Brain microvascular endothelial cell (primary cell): ENCODE results near the gene SERPINA7.
A peak's percentile ranks its signal among the peaks of the same experiment; 100 is the strongest.

Experiments used
- DNase-seq: peaks from one replicate; pipeline ENCODE4 v3.0.0-alpha.2; 2020
- H3K27ac ChIP-seq: fragments of 250-450 bp; sonication (Bioruptor Pico); 2 replicates; pipeline ENCODE4 v1.5.1; 2020; ENCODE audit warnings: mild to moderate bottlenecking, moderate library complexity
- H3K27me3 ChIP-seq: fragments of 250-450 bp; sonication (Bioruptor Pico); replicated peaks from 2 replicates; pipeline ENCODE4 v1.5.1; 2020; ENCODE audit warnings: mild to moderate bottlenecking
- H3K36me3 ChIP-seq: fragments of 250-450 bp; sonication (Bioruptor Pico); replicated peaks from 2 replicates; pipeline ENCODE4 v1.5.1; 2020; ENCODE audit warnings: mild to moderate bottlenecking
- H3K4me3 ChIP-seq: 2 replicates; pipeline ENCODE4 v1.5.1; 2011; ENCODE audit warnings: low read depth, mild to moderate bottlenecking, control low read depth, low read length, moderate library complexity
- in situ Hi-C: cut with HindIII; loops from 2 replicates; pipeline ENCODE4 v1.10.0; 2017; ENCODE audit warnings: low sequenced_read_pairs, low pct_ligation_motif_present
- TF ChIP-seq, protein P1 (sequence below): IDR thresholded peaks from 2 replicates; pipeline ENCODE4 v1.5.1; 2011; ENCODE audit warnings: low read depth, mild to moderate bottlenecking, moderate library complexity, low read length, control low read depth, inconsistent platforms; ENCODE audit errors: missing control alignments

The SERPINA7 gene, protein sequence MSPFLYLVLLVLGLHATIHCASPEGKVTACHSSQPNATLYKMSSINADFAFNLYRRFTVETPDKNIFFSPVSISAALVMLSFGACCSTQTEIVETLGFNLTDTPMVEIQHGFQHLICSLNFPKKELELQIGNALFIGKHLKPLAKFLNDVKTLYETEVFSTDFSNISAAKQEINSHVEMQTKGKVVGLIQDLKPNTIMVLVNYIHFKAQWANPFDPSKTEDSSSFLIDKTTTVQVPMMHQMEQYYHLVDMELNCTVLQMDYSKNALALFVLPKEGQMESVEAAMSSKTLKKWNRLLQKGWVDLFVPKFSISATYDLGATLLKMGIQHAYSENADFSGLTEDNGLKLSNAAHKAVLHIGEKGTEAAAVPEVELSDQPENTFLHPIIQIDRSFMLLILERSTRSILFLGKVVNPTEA

DNA sequence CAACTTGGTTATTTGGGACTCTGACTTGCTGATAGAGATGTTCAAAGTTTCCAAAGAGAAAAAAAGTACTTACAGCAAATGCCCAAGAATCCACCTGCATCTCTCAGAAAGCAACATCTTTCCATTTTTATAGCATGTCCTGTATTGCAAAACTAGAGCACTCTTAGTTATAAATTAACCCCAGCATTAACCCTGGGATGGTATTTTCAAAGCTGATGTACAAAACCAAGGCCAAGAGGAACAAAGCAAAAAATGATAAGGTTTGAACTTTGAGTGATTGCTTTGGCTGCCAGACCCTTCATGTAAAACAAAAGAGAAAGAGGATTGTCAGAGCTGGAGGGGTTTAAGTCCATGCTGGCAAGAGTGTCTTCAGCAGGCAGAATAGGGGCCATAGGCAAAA lies at the start of gene SERPINA7:
SERPINA7 (minus strand) TSS at position 103 of the 400 bp plus-strand sequence. CDS start 1,669 bp downstream, outside the sequence.
- TF ChIP-seq, protein P1, sequence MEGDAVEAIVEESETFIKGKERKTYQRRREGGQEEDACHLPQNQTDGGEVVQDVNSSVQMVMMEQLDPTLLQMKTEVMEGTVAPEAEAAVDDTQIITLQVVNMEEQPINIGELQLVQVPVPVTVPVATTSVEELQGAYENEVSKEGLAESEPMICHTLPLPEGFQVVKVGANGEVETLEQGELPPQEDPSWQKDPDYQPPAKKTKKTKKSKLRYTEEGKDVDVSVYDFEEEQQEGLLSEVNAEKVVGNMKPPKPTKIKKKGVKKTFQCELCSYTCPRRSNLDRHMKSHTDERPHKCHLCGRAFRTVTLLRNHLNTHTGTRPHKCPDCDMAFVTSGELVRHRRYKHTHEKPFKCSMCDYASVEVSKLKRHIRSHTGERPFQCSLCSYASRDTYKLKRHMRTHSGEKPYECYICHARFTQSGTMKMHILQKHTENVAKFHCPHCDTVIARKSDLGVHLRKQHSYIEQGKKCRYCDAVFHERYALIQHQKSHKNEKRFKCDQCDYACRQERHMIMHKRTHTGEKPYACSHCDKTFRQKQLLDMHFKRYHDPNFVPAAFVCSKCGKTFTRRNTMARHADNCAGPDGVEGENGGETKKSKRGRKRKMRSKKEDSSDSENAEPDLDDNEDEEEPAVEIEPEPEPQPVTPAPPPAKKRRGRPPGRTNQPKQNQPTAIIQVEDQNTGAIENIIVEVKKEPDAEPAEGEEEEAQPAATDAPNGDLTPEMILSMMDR = no peak
- no peak for DNase-seq
- in situ Hi-C loops = no loop called here
- Histone ChIP-seq H3K4me3 (no peak within 1 kb of the TSS), H3K27ac (no peak within 1 kb of the TSS), H3K36me3 (no peaks in the 10 kb centered on the region), H3K27me3 (no peaks in the 10 kb centered on the region)

DNA sequence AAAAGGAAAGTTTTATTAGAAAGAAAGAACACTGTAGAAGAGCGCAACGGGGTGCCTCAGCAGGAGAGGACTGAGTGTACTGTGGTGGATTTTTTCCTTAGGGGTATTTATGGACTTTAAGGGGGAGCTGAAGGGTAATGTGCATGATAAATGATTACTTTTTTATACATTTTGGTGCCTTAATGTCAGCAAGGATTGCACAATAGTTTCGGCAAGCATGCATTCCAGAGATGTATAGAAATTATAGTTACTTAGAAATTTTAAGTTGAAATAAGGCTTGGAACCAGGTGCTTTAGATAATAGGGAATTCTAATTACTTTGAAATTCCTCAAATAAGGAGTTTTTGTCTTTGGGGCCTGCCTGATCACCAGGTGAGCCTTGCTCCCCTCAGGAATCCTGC lies 30.5 kb upstream of the SERPINA7 start:
- Histone ChIP-seq H3K27me3 (no peaks in the 10 kb centered on the region), H3K36me3 (no peaks in the 10 kb centered on the region), H3K4me3 (no peak overlapping the region), H3K27ac (no peak overlapping the region)
- DNase-seq = no peak
- in situ Hi-C loops = no loop called here
- TF ChIP-seq, protein P1 = no peak

DNA sequence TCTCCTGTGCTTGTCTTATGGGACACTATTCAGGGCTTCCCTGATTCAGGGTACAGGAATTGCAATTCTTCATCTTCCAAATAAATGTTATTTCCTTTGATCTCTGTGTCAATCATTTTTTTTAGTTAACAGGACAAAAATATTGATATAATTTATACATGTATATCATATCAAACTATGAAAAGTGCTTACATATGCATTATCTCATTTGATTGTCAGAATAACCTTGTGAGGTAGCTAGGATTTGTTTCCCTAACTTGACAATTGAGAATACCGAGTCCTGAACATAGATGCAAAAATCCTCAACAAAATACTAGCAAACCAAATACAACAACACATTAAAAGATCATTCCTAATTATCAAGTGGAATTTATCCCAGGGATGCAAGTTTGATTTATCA lies 11.5 kb upstream of the SERPINA7 start:
- H3K36me3 ChIP-seq = no peaks in the 10 kb centered on the region
- H3K27ac ChIP-seq = no peak overlapping the region
- no peak for DNase-seq
- in situ Hi-C loops = no loop called here
- TF ChIP-seq, protein P1 = no peak
- no peak overlapping the region for H3K4me3 ChIP-seq
- no peaks in the 10 kb centered on the region for H3K27me3 ChIP-seq

DNA sequence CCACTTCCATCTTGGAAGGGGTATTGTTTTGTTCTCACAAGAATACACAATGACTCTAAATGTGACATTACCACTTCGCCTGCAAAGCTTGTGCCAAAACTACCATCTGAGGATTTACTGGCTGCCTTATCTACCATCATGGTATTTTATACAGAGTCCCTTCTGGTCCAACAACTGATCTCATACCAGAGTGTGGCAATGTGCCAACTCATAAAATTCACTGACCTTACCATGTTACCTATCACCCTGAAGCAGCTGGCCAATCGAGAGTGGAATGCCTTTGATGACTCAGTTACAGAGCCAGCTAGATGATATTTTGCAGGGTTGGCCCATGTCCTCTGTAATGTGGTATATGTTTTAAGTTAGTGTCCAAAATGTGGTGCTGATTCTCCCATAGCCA lies 3.8 kb upstream of the SERPINA7 start:
- Histone ChIP-seq H3K36me3 (no peaks in the 10 kb centered on the region), H3K4me3 (no peak overlapping the region), H3K27me3 (no peaks in the 10 kb centered on the region), H3K27ac (no peak overlapping the region)
- in situ Hi-C loops = no loop called here
- TF ChIP-seq, protein P1 = no peak
- DNase-seq = no peak

DNA sequence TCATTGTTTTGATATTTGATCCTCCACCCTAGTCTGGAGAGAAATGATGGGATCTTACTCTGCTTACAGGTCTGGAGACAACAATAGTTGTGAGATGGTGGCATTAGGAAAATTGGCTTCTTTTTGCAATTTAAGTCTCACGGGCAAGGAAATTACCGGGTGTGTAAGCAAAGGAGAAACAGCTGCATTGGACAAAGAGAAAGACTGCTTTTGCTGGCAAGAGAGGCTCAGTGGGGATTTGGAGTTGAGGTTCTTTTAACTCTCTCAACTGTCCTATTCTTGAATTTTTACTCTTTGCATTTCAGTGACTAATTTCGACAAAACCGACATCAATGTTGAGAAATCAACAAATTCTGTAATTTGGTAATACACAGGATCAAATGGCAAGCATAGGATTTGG lies 2.3 kb upstream of the SERPINA7 start:
- no peaks in the 10 kb centered on the region for H3K27me3 ChIP-seq
- no peak overlapping the region for H3K27ac ChIP-seq
- TF ChIP-seq, protein P1 = no peak
- no peaks in the 10 kb centered on the region for H3K36me3 ChIP-seq
- DNase-seq = no peak
- in situ Hi-C loops = no loop called here
- H3K4me3 ChIP-seq = no peak overlapping the region

DNA sequence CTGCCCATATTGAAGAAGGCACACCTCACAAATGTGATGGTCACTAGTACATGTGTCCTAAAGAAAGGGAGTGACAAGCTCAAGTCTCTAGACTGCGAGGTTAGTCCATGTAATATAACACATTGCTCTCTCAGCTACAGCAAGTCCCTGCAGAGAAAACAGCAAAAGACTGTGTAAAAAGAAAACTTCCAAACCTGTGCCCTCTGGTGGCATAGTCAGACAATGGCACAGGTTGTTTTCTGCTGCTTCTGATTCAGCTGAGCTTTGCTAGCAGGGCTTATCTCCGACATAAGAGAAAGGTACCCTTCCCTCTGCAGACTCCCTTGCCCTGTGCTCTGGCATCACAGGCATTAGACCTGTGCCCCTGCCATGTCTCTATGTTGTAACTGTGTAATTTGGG lies 1.4 kb upstream of the SERPINA7 start:
- H3K4me3 ChIP-seq = no peak overlapping the region
- peak; percentile 5 for DNase-seq
- TF ChIP-seq, protein P1 = peak; percentile 45
- H3K36me3 ChIP-seq = no peaks in the 10 kb centered on the region
- in situ Hi-C loops = no loop called here
- no peak overlapping the region for H3K27ac ChIP-seq
- no peaks in the 10 kb centered on the region for H3K27me3 ChIP-seq
